Keratinocyte (primary cell): ENCODE results near the gene P2RY8.

Experiments
- EZH2 ChIP-seq: IDR thresholded peaks from one replicate; pipeline ENCODE4 v1.6.1; 2012; ENCODE audit warnings: inconsistent platforms, mild to moderate bottlenecking, low read length, moderate library complexity
- TF ChIP-seq, protein P1 (sequence below), 3 experiments: IDR thresholded peaks in 1 of 3; conservative IDR thresholded peaks in 1 of 3; optimal IDR thresholded peaks in 1 of 3; 2 replicates in 2 of 3; 3 replicates in 1 of 3; pipeline versions ENCODE3 to v1.5.1; 2011; ENCODE audit warnings: low read length in 3 of 3, mild to moderate bottlenecking in 3 of 3, moderate library complexity in 2 of 3, control low read depth in 1 of 3, inconsistent platforms in 1 of 3; ENCODE audit not compliant: insufficient read depth in 2 of 3; ENCODE audit errors: extremely low read depth in 1 of 3

DNA sequence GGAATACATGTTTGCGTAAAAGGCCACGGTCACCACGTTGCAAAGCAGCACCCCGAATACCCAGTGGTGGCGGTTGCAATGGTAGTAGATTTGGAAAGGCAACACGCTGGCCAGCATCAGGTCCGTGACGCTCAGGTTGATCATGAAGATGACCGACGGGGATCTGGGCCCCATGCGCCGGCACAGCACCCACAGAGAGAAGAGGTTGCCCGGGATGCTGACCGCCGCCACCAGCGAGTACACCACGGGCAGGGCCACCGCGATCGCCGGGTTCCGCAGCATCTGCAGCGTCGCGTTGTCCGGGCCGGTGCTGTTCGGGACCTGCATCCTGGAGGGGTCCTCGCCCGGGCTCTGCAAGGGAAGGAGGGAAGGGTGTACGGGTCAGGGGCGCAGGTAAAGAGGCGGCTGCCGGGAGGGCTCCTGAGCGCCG is 70.7 kb downstream of the P2RY8 start:
- TF ChIP-seq, protein P1, sequence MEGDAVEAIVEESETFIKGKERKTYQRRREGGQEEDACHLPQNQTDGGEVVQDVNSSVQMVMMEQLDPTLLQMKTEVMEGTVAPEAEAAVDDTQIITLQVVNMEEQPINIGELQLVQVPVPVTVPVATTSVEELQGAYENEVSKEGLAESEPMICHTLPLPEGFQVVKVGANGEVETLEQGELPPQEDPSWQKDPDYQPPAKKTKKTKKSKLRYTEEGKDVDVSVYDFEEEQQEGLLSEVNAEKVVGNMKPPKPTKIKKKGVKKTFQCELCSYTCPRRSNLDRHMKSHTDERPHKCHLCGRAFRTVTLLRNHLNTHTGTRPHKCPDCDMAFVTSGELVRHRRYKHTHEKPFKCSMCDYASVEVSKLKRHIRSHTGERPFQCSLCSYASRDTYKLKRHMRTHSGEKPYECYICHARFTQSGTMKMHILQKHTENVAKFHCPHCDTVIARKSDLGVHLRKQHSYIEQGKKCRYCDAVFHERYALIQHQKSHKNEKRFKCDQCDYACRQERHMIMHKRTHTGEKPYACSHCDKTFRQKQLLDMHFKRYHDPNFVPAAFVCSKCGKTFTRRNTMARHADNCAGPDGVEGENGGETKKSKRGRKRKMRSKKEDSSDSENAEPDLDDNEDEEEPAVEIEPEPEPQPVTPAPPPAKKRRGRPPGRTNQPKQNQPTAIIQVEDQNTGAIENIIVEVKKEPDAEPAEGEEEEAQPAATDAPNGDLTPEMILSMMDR (optimal IDR thresholded peaks at IDR 0.05 in 1 of 3, IDR thresholded peaks at IDR 0.05 in 1 of 3, conservative IDR thresholded peaks at IDR 0.05 in 1 of 3; ENCODE audit: extremely low read depth in 1 of 3, insufficient read depth in 2 of 3, low read length in 3 of 3): no peak
- TF ChIP-seq EZH2: no peak
